Kasumi-1 (cell line): ENCODE data around the gene CCDC24.

ENCODE experiments used
- DNase-seq, 2 experiments: peaks; one replicate each; lab custom pipeline; 2025; lab: John Stamatoyannopoulos, UW

CCDC24 gene

DNA sequence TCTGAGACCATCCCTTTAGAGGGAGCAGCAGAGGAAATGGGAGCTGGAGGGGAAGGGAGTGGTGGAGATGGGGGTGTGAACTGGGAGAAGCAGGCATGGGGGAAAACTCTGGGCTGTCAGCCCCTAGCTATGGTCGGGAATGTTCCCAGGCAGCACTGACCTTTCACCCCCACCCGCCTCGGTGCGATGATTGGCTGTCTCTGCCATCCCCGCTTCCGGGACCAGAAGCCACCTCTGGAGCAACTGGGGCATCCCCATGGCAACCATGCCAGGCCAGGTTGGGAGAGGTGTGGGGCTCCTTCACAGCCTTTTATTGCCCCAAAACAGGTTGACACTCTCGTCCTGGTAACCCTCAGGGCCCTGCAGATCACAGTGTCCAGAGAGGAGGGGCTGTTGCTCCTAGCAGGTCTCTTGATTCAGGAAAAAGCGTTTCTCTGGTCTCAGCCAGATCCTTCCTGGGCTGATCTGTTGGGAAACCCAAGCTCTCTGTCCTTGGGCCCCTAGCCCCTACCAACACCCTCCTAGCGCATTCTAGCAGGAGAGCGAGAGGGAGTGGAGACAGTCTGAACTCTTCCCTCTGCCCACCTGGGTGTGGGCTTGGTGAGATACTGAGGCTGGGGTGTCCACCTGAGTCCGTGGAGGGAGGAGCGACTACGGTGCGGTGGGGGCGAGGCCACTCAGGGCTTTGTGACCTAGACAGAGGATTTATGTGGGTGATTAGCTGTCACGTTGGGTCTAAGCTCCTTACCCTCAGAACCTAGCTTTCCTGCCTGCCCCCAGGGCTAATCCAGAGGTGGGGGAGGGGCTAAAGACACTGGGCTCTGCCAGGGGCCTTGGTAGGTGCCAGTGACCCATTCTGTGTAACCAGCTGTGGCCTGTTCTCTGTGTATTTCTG, 52.0 kb downstream of the CCDC24 start:
- no peak for DNase-seq

DNA sequence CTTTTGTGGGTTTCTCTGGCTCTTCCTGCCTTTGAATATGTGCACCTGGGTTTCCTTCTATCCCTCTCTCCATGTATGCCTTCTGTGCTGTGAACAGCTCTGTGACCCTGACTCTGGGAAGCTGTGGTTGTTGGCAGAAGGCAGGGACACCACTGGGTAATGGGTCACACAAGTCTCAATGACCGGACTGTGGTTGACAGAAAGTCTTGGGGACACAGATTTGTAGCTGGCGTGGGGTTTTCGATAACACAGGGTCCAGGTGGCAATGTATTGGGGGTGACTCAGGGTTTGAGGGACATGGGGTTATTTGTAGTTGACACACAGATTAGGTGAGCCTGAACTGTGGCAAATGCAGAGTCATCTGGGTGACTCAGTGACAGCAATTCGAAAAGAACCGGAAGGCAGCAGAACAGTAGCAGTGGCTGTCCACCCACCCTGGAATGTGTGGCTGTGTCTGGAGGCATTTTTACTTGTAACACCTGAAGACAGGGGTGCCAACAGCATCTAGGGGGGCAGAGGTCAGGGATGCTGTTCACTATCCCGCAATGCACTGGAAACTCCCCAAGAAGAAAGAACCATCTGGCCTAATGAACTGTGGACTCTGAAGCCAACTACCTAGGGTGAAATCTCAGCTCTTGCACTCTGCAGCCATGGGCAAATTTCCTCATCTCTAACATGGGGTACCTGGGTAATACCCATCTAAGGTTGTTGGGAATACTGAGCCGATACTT, 52.8 kb downstream of the CCDC24 start:
- DNase-seq, result no peak

DNA sequence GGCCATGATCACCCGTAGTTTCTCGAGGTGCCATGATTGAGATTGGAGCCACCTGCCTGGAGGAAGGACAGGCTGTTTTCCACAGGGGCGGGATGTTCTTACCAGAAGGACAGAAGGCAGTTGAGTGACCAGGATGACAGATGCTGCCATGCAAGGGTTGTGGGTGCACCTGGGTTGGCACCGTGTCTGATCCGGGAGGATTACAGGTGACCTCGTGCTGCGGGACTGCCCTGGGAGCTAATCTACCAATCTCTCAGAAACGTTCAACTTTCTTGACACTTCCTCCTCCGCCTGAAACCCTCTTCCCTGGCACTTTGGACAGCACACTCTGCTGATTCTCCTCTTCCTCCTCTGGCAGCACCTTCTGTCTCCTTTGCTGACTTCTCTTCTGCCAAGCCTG, 53.7 kb downstream of the CCDC24 start:
- DNase-seq, result no peak
